Measurements from ENCODE around the gene MRO. TPM values are rescaled to one million over a fixed set of nuclear protein-coding genes. Genes with fewer than 3 reads are reported as not detected.

The MRO gene
- total and polyA plus RNA-seq, 2 of the 4 experiments (the other 2 are of a cell fraction), result not detected

DNA sequence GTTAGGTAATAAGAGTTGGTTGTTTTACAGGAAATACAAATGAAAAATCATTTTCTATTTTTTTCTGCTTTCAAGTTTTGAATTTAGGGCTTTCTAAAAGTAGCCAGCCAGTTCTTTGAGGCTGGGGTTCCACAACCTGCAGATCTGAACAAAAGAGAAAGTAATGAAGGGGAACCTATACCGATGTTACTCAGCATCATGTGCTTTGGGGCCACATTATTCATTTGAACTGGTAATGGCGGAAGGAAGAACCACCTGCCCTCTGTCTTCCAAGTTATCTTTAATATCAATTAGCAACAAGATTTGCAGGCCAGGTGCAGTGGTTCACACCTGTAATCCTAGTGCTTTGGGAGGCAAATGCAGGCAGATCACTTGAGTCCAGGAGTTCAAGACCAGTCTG, 12.9 kb upstream of the MRO start:
- Histone ChIP-seq H3K14ac (replicated peaks; ENCODE audit: low read depth, low read length) (no peak overlapping the region), H3K9me3 (ENCODE audit: control insufficient read depth, insufficient read depth, low read length) (no peaks in the 10 kb centered on the region), H4K5ac (ENCODE audit: low read depth, low read length) (no peak overlapping the region), H3K4me3 (ENCODE audit: insufficient read depth, low read depth, low read length) (no peak overlapping the region), H3K23ac (ENCODE audit: low read depth, low read length) (no peak overlapping the region), H3K9ac (ENCODE audit: low read depth, low read length) (no peak overlapping the region), H2BK120ac (ENCODE audit: low read depth, low read length) (no peak overlapping the region), H3K4ac (ENCODE audit: low read depth, low read length) (no peak overlapping the region), H3K4me2 (ENCODE audit: low read depth, low read length) (no peak overlapping the region), H3K9me1 (ENCODE audit: insufficient read depth, low read length) (no peaks in the 10 kb centered on the region), H3K27ac (ENCODE audit: insufficient read depth, low read length) (no peak overlapping the region), H3K36me3 (ENCODE audit: control insufficient read depth, insufficient read depth, low read length) (no peaks in the 10 kb centered on the region), H2BK5ac (ENCODE audit: low read depth, low read length, poor library complexity, severe bottlenecking) (no peak overlapping the region), H4K20me1 (ENCODE audit: insufficient read depth, low read length) (no peaks in the 10 kb centered on the region), H3K18ac (ENCODE audit: low read depth, low read length) (no peak overlapping the region), H3K56ac (ENCODE audit: extremely low read depth, insufficient read depth, low read length) (no peak overlapping the region), H3K4me1 (ENCODE audit: control insufficient read depth, insufficient read depth, low read length) (no peaks in the 10 kb centered on the region), H3K79me1 (ENCODE audit: low read depth in 1 of 2, low read length in 2 of 2) (no peaks in the 10 kb centered on the region), H4K8ac (ENCODE audit: low read depth in 2 of 2, low read length in 2 of 2) (no peak overlapping the region), H2BK15ac (ENCODE audit: low read depth, low read length) (no peak overlapping the region), H4K91ac (ENCODE audit: insufficient read depth, low read depth, low read length) (no peak overlapping the region), H2AK5ac (ENCODE audit: low read depth, low read length) (no peak overlapping the region), H2AFZ (replicated peaks; ENCODE audit: low read length, poor library complexity) (no peak overlapping the region), H2BK20ac (ENCODE audit: low read depth, low read length) (no peak overlapping the region), H2AK9ac (replicated peaks; ENCODE audit: low read depth, low read length, poor library complexity) (no peak overlapping the region), H3K27me3 (ENCODE audit: control insufficient read depth, insufficient read depth, low read length) (peaks cover 1% of the 10 kb centered on the region)
- ChIA-PET POLR2A (ENCODE audit: unreplicated experiment) (no interaction called here), CTCF (interaction anchor here (0.8 kb wide), 1 partner anchor 12 kb away, joined by 3 read pairs; no protein-coding TSS in a partner anchor)
- dilution Hi-C loops (cut with HindIII; ENCODE audit: low sequenced_read_pairs, unreplicated experiment) (no loop called here), in situ Hi-C loops (cut with MboI; ENCODE audit: low sequenced_read_pairs) (no loop called here), intact Hi-C loops (cut with micrococcal nuclease) (no loop called here)
- no CpG with 5 or more reads among the region's 2 CpGs for WGBS, 2 experiments (ENCODE audit: extremely low coverage in 2 of 2, insufficient read length in 1 of 2)
- DNase-seq (no peak), ATAC-seq (ENCODE audit: low read depth) (no peak)
- no TSS peak for BruUV-seq (replicated peaks)
- TF ChIP-seq RFX5 (IDR thresholded peaks at IDR 0.05; ENCODE audit: low read depth, low read length), result no peak
- TF ChIP-seq MXI1 (IDR thresholded peaks at IDR 0.05; ENCODE audit: borderline replicate concordance, low read depth, low read length), result no peak
- TF ChIP-seq BHLHE40 (IDR thresholded peaks at IDR 0.05; ENCODE audit: low read depth, low read length), result no peak
- no peak for TF ChIP-seq SMC3 (IDR thresholded peaks at IDR 0.05; ENCODE audit: low read depth, low read length)
- TF ChIP-seq RAD21 (IDR thresholded peaks at IDR 0.05; ENCODE audit: low read length), result no peak
- no peak for TF ChIP-seq MAZ (IDR thresholded peaks at IDR 0.05; ENCODE audit: borderline replicate concordance, low read depth, low read length)
- TF ChIP-seq NFE2L2 (IDR thresholded peaks at IDR 0.05; ENCODE audit: low read depth, low read length), result no peak
- TF ChIP-seq FOS (IDR thresholded peaks at IDR 0.05; ENCODE audit: low read depth, low read length), result no peak
- no peak for TF ChIP-seq RCOR1 (IDR thresholded peaks at IDR 0.05; ENCODE audit: insufficient replicate concordance, low read length)
- TF ChIP-seq CEBPB (IDR thresholded peaks at IDR 0.05; ENCODE audit: low read depth, low read length), result no peak
- TF ChIP-seq CHD1 (IDR thresholded peaks at IDR 0.05; ENCODE audit: low read depth, low read length), result no peak
- TF ChIP-seq CTCF (conservative IDR thresholded peaks at IDR 0.05; ENCODE audit: low read depth, low read length), result no peak
- no peak for TF ChIP-seq POLR2A (IDR thresholded peaks at IDR 0.05; ENCODE audit: low read depth, low read length)
- TF ChIP-seq, protein P1, sequence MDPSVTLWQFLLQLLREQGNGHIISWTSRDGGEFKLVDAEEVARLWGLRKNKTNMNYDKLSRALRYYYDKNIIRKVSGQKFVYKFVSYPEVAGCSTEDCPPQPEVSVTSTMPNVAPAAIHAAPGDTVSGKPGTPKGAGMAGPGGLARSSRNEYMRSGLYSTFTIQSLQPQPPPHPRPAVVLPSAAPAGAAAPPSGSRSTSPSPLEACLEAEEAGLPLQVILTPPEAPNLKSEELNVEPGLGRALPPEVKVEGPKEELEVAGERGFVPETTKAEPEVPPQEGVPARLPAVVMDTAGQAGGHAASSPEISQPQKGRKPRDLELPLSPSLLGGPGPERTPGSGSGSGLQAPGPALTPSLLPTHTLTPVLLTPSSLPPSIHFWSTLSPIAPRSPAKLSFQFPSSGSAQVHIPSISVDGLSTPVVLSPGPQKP (IDR thresholded peaks at IDR 0.05; ENCODE audit: borderline replicate concordance, low read depth, low read length), result no peak
- no peak for TF ChIP-seq MAFK (IDR thresholded peaks at IDR 0.05; ENCODE audit: low read depth, low read length)
- TF ChIP-seq USF2 (IDR thresholded peaks at IDR 0.05; ENCODE audit: low read depth, low read length), result no peak
